Gastrocnemius medialis (tissue), 4 donors: ENCODE results near the gene UBL5. TPM values are rescaled to one million over a fixed set of nuclear protein-coding genes. Genes with fewer than 3 reads are reported as not detected.

Experiments used
- ATAC-seq, 2 donors: fragments of 150-250 bp; one replicate each; pipeline ENCODE4 v1.9.1; 2016
- DNase-seq, 2 donors: peaks; one replicate each; pipeline ENCODE4 v3.0.0-alpha.2; 2019
- H3K27ac ChIP-seq, 4 donors: fragments of 200-600 bp; sonication (generic); 1 replicate in 1 of 4; 2 replicates in 3 of 4; pipeline ENCODE4 v1.5.1; 2016 to 2018; ENCODE audit warnings: mild to moderate bottlenecking in 2 of 4, moderate library complexity in 1 of 4
- H3K27me3 ChIP-seq, 3 donors: fragments of 200-600 bp; sonication (generic) in 2 of 3; 1 replicate in 1 of 3; 2 replicates in 2 of 3; pipeline versions ENCODE4 v1.5.1 to v1.6.0; 2016 to 2019; ENCODE audit warnings: mild to moderate bottlenecking in 1 of 3, moderate library complexity in 1 of 3
- H3K36me3 ChIP-seq, 2 donors: fragments of 200-600 bp; sonication (generic) in 1 of 2; one replicate each; pipeline ENCODE4 v1.5.1; 2017 to 2018
- H3K4me1 ChIP-seq, 2 donors: fragments of 200-600 bp; sonication (generic) in 1 of 2; one replicate each; pipeline ENCODE4 v1.5.1; 2016 to 2017; ENCODE audit warnings: mild to moderate bottlenecking in 2 of 2
- H3K4me3 ChIP-seq, 4 donors: fragments of 200-600 bp; sonication (generic) in 3 of 4; 1 replicate in 1 of 4; 2 replicates in 3 of 4; pipeline ENCODE4 v1.5.1; 2016 to 2019; ENCODE audit warnings: mild to moderate bottlenecking in 2 of 4
- H3K9me3 ChIP-seq, 3 donors: fragments of 200-600 bp; sonication (generic) in 2 of 3; 1 replicate in 1 of 3; 2 replicates in 2 of 3; pipeline ENCODE4 v1.5.1; 2016 to 2019
- POLR2A ChIP-seq, 2 donors: fragments of 450-650 bp; IDR thresholded peaks; one replicate each; pipeline ENCODE4 v1.6.1; 2017; ENCODE audit warnings: antibody characterized with exemption in 2 of 2, mild to moderate bottlenecking in 2 of 2, moderate library complexity in 2 of 2
- in situ Hi-C, 4 donors: fragments of 200-750 bp; cut with MboI; loops; one replicate each; pipeline versions ENCODE4 v1.15.0 to v1.8.0; 2017; ENCODE audit warnings: low sequenced_read_pairs in 4 of 4
- intact Hi-C: fragments of 100-400 bp; cut with DNase I; formaldehyde crosslinking; loops from one replicate; pipeline ENCODE4 v1.15.1; 2023; ENCODE audit warnings: low total_unique reads
- total RNA-seq, 4 donors: library from RNA; depleted of rRNA; stranded (reverse); fragments of >200 nt; gene quantifications; one replicate each; pipeline versions ENCODE4 v1.1.0 to v1.2.3, GENCODE V29; 2016
- TF ChIP-seq, protein P1 (sequence below), 5 experiments: fragments of 450-650 bp in 3 of 5; fragments of 200-600 bp in 2 of 5; sonication (generic) in 2 of 5; IDR thresholded peaks in 4 of 5; conservative IDR thresholded peaks in 1 of 5; 1 replicate in 4 of 5; 2 replicates in 1 of 5; pipeline ENCODE4 v1.5.1; 2016 to 2019; ENCODE audit warnings: antibody characterized with exemption in 5 of 5, mild to moderate bottlenecking in 3 of 5, moderate library complexity in 3 of 5

UBL5 gene
- total RNA-seq, 4 donors from 2014 or later, result 388 to 612 (median 544) TPM

DNA sequence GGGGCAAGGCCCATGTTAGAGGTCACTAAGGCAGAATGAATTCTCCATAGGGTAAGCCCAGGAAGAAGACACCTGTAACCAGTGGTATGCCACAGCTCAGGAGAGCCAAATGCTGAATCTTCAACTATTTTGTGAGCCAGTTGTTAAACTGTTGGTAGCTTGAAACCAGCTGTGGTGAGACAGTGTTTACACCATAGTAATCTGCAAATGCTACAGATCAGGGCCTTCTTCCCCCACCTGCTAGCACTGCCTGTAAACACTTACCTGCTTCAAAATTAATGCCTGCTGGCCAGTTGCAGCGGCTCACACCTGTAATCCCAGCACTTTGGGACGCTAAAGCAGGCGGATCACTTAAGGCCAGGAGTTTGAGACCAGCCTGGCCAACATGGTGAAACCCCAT lies 20.9 kb upstream of the UBL5 start:
- DNase-seq (no peak), ATAC-seq (no peak)
- Histone ChIP-seq H3K4me3 (no peak overlapping the region), H3K27ac (no peak overlapping the region), H3K4me1 (no peaks in the 10 kb centered on the region), H3K9me3 (no peaks in the 10 kb centered on the region), H3K36me3 (peaks cover 4 to 42% of the 10 kb centered on the region in 2 donors), H3K27me3 (no peaks in the 10 kb centered on the region)
- in situ Hi-C loops (no loop called here), intact Hi-C loops (no loop called here)
- TF ChIP-seq POLR2A (IDR thresholded peaks at IDR 0.05), result no peak
- TF ChIP-seq, protein P1, sequence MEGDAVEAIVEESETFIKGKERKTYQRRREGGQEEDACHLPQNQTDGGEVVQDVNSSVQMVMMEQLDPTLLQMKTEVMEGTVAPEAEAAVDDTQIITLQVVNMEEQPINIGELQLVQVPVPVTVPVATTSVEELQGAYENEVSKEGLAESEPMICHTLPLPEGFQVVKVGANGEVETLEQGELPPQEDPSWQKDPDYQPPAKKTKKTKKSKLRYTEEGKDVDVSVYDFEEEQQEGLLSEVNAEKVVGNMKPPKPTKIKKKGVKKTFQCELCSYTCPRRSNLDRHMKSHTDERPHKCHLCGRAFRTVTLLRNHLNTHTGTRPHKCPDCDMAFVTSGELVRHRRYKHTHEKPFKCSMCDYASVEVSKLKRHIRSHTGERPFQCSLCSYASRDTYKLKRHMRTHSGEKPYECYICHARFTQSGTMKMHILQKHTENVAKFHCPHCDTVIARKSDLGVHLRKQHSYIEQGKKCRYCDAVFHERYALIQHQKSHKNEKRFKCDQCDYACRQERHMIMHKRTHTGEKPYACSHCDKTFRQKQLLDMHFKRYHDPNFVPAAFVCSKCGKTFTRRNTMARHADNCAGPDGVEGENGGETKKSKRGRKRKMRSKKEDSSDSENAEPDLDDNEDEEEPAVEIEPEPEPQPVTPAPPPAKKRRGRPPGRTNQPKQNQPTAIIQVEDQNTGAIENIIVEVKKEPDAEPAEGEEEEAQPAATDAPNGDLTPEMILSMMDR (IDR thresholded peaks at IDR 0.05 in 4 of 5, conservative IDR thresholded peaks at IDR 0.05 in 1 of 5), result no peak

DNA sequence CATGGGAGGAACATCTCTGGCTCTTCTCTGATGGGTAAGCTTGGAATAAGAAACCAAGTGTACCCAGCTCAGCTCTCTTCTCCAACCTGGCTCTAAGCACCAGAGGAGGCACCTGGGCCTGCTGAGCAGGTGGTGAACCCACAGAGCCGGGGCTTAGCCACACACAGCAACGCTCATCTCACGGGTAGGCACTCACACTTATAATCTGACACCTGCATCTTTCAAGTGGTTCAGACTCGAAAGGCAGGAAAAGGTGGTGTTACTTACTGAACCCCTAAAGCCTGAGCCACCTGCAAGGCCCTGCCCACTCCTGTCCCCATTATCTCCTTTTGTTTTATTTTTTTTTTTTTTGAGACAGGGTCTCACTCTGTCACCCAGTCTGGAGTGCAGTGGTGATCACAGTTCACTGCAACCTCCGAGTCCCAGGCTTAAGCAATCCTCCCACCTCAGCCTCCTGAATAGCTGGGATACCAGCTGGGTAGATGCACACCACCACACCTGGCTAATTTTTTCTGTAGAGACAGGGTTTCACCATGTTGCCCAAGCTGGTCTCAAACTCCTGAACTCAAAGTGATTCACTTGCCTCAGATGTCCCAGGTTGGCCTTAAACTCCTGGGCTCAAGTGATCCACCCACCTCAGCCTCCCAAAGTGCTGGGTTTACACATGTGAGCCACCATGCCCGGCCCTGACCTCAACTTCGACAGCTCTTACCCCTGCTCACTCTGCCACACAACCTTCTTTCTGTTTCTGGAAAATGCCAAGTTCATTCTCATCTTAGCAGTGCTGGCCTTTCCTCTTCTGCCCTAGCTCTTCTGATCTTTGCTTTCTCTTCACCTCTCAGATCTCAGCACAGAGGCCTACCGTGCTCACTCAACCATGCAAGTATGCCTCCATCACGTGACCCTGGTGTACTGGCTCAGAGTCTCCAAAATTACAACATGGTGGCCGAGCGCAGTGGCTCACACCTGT lies 18.6 kb upstream of the UBL5 start:
- H3K9me3 ChIP-seq, result no peaks in the 10 kb centered on the region

DNA sequence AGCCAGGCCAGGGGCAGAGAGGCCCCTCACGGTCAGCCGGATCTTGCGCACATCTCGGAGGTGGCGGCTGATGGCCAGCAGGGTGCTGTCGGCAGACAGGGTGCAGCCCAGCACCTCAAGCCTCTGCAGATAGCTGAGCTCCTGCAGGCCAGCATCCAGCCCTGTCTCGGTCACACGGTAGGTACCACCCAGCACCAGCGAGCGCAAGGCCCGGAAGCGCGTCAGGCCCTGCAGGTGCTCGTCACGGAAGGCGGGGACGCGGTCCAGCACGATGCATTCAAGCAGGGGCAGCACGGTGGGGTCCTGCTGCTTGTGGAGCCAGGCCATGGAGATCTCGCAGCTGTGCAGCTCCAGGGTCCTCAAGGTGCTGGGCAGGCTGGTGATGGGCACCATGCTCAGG lies 16.6 kb upstream of the UBL5 start:
- no peak for DNase-seq
- Histone ChIP-seq H3K36me3 (peaks cover 4 to 54% of the 10 kb centered on the region in 2 donors), H3K4me3 (no peak overlapping the region), H3K9me3 (no peaks in the 10 kb centered on the region), H3K4me1 (no peaks in the 10 kb centered on the region), H3K27ac (no peak overlapping the region), H3K27me3 (no peaks in the 10 kb centered on the region)
- in situ Hi-C loops (no loop called here), intact Hi-C loops (no loop called here)
- TF ChIP-seq POLR2A (IDR thresholded peaks at IDR 0.05), result no peak
- TF ChIP-seq, protein P1 (IDR thresholded peaks at IDR 0.05 in 4 of 5, conservative IDR thresholded peaks at IDR 0.05 in 1 of 5), result no peak
- ATAC-seq, result no peak

More for the DNA sequence above, 18.6 kb upstream of the UBL5 start:
- Histone ChIP-seq H3K4me3 (no peak overlapping the region), H3K36me3 (peaks cover 4 to 48% of the 10 kb centered on the region in 2 donors), H3K27me3 (no peaks in the 10 kb centered on the region), H3K4me1 (no peaks in the 10 kb centered on the region), H3K27ac (no peak overlapping the region)
- intact Hi-C loops (no loop called here), in situ Hi-C loops (no loop called here)
- TF ChIP-seq, protein P1 (IDR thresholded peaks at IDR 0.05 in 4 of 5, conservative IDR thresholded peaks at IDR 0.05 in 1 of 5), result no peak
- TF ChIP-seq POLR2A (IDR thresholded peaks at IDR 0.05), result no peak
- ATAC-seq (no peak), DNase-seq (no peak)

DNA sequence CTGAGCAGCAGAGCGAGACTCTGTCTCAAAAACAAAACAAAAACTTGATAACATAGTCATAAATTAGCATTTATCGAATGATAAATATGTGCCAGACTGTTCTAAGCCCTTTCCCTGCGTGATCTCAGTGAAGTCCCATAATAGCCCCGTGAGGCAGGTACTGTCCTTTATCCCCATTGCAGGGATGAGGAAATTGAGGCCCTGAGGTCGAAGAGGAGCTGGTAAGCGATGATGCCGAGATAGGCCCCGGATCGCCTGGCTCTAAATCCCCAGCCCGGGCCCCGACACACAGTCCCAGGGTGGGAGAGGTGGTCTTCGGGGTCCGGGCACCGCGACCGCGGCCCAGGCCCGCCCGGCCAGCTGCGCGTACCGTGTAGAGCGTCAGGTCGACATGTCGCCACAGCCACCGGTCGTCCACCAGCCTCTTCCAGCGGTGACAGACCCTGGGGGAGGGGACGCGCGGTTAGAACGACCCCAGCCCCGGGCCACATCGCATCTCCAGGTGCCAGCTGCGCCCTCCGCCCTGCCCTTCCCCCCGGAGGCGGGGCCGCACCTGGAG lies 9.5 kb upstream of the UBL5 start:
- Histone ChIP-seq H3K9me3 (no peaks in the 10 kb centered on the region), H3K4me3 (peak overlapping the region; percentile 93 to 100 (median 95)), H3K36me3 (peaks cover 0 to 12% of the 10 kb centered on the region in 2 donors), H3K27ac (peak overlapping the region; percentile 91 to 100 (median 98)), H3K4me1 (peaks cover 10 to 23% of the 10 kb centered on the region in 2 donors), H3K27me3 (no peaks in the 10 kb centered on the region)
- ATAC-seq, result peak in 1 of 2 donors; percentile 2
- in situ Hi-C loops (no loop called here), intact Hi-C loops (loop anchor here (2.0 to 5.0 kb wide), 4 partner anchors 49 to 986 kb away; partner anchors contain the start of genes MBD3L1, PPAN, ZNF266 and ZNF558)
- no peak for TF ChIP-seq POLR2A (IDR thresholded peaks at IDR 0.05)
- TF ChIP-seq, protein P1 (IDR thresholded peaks at IDR 0.05 in 4 of 5, conservative IDR thresholded peaks at IDR 0.05 in 1 of 5), result no peak
- DNase-seq, result no peak
